Suppressor macrophage treated with lipopolysaccharide for 1 hour (primary cell): Measurements from ENCODE around the gene NELL1.

ENCODE experiments used
- DNase-seq, 3 donors: peaks; one replicate each; pipeline ENCODE4 v3.0.0-alpha.2; 2020 to 2022

Gene NELL1

DNA sequence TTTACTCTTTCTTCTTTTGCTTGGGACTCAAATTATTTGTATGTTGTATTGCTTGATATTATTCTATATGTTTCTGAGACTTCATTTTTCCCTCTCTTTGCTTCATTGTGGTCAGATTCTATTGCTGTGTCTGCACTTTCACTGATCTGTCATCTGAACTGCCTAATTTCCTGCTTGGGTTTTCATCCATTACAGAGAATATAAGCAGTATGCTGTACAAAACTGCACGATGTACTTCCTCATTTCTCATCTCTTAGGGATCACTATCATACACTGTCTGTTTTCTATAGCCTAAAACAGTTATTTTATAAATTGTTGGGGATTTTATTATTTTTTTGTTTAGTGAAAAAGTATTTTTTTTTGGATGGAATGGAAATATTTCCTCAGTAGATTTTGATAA lies 786.8 kb downstream of the NELL1 start:
- peak in 1 of 3 donors; percentile 42 for DNase-seq

DNA sequence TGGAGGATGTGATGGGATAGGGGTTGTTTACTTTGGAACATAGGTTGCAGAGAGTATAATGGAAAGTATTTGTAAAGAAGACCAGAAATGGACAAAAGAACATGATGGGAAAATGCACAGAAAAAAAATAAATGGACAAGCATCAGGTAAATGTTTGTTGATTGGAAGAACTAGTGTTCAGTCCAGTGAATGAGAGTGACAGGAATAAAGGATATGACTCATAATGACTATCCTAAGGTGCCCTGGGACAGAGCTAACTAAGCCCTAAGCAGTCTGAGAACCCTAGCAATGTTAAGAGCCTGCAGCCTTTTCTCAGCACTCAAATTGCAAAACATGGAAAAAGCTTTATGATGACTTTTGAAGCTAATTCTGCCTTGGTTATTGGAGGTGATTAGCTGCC lies 790.7 kb downstream of the NELL1 start:
- DNase-seq, result no peak

DNA sequence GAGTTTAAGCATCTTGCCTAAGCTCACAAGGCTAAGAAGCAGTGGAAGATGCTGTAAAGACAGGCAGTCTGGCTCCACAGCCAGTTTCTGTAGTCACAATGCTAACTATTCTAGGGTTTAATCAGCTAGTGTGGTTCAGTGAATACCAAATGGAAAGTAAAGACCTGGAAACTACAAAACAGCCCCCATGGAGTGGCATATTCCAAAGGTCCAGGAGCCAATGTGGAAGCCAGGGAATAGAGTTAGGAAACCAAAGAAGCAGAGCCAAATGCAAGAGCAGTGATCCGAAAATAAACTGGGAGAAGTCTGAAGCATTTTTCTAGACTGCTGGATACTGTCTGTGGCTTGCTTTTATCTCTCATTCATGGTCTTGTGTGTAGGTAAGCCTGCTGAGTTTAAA lies 792.3 kb downstream of the NELL1 start:
- no peak for DNase-seq

DNA sequence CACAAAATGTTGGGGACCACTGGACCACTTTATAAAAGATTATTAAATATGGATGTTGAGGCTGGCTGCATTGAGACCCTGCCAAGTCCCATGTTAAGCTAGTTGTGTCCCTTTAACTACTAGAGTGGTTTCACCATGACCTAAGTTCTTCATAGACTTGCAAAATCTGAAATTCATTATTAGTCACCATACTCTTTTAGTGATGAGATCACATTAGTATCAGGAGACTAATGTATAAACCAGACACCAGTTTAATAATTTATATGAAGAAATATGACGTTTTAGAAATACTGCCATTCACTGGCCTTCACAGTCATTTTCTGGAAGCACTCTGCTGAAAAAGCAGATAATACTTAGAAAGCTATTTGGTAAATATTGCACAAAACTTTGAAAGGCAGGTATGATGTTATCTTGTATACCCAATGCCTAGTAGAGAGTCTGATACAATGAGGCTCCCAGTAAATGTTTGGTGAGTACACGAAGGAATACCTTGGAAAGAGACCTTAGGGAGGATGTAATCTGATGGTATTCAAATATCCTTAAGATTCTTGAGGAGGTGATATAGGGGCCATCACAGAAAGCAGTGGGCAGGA lies 795.3 kb downstream of the NELL1 start:
- peak in 1 of 3 donors; percentile 26 for DNase-seq

DNA sequence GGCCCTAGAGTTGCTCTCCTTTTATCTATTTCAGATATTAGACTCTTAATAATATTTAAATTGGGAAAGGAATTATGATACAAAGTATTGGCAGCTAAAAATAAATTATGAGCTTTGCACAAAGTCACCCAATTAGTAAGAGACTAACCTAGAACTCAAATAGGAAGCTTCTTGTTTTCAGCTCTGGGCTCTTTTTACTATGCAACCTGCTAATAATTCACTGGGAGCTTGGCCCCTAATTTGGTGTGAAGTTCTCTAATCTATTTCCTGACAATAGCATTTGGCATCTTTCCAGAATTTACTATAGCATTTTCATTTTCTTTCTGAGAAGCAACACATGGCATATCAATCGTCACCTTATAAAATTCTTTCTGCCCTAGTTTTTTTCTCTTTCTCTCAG lies 795.8 kb downstream of the NELL1 start:
- DNase-seq, result no peak

DNA sequence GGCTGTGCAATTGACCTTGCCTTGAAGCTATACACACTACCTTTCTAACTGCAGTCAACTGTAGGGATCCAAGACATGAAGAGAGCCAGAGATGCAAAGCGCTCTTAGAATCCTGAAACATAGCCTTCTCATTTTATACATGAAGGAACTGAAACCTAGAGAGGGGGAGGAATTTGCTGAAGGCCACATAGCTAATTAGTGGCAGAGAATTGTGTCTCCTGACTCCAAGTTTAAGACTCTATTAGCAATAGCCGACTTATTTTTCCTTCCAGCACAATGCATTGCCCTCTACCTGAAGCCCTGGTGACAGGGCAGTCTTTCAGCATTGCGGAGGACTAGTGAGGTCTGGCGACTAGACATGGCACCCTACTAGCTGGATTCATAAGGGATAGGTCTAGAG lies 796.5 kb downstream of the NELL1 start:
- DNase-seq, result no peak

DNA sequence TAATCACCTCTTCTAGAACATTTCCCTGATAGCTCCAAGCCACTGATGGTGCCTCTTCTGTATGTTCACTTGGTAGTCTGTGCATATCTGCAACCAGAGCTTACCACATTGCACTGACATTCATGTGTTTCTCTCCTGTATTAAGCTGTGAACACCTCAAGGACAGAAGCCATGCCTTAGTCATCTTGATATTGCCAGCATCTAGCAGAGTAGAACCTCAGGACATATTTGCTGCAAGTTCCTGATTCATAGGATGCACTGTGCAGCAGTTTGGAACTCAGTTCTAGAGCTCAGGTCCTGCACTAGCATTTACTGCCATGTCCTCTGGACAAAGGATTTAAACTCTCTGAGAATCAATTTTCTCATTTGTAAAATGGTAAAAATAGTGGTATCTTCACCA lies 801.1 kb downstream of the NELL1 start:
- DNase-seq, result no peak

DNA sequence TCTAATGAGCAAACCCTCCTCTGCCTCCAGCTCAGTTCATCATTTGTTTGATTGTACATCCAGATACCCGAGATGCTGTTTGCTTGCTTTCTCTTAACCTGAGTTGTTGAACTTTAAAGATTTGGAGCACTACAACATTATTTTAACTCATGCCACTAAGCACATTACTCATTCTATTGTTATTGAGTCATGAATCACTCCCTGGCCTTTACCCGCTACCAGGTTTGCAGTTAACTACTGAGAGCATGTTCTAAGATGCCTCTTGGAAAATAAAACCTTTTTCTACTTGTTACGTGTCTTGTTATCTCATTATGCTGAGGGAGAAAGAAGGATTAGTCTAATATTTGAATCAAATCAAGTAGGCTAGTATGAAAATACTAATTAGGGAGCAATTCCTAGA lies 802.9 kb downstream of the NELL1 start:
- no peak for DNase-seq

DNA sequence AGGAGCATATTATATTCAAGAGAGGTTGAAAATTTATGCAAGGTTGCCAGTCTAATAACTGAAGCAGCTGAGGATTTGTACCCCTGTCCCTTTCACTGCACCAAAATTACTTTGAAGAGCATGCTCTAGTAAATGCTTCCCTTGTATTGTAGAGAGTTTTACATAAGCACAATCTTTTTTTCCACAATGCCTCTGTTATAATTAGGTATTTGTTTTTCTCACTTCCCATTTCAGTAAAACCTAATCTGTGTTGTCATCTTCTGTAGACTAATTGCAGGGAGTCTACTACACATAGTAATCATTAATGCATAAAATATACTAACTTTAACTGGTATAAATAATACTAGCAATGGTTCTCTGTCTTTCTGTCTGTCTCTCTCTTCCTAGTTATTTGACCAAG lies 805.1 kb downstream of the NELL1 start:
- DNase-seq, result no peak

DNA sequence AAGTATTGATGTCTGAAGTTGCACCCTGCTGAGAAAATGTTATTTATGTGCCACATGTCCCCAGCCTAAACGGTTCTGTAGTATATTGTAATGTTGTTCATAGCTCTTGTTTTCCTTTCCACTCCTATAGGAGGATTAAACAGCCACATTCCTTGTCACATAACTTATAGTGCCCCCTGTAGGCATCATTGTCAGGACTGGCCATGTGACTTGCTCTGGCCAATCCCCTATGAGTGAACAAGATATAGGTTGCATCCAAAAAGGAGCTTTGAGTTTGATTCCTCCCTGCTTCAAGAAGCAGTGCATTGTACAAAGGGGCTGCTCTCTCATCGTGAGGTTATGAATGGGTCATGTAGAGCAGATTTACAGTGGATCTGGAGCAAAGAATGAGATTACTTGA lies 805.9 kb downstream of the NELL1 start:
- no peak for DNase-seq

DNA sequence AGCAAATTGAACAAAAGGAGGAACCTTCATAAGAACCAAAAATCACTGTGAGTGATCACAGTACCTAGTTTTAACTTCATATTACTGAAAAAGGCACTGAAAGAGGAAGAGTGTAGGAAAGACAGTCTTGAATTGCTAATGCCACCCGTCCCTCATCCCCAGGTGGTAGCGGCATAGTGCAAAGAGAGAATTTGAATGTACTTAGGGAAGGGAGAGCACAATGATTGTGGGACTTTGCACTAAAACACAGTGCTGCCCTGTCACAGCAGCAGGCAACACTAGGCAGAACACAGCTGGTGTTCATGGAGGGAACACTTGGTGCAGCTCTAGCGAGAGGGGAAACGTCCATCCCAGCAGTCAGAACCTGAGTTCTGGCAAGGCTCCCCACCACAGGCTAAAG lies 807.2 kb downstream of the NELL1 start:
- DNase-seq, result no peak

DNA sequence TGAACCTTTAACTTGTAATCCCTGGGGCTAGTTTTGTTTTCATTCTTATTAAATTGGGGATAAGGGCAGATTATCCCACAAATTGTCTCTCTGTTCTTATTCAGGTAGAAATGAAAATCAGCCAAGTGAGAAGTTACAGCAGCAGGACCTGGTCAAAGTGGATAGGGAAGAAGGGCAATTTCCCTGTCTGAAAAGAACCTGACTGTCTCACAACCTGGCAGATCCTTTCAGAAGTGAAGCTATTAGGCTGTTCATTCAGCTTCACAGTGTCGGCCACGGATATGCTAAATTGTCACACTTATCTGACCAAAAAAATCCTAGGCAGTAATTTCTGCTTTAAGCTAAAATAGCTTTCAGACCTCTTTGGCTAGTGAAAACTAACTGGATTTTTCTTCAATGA lies 810.9 kb downstream of the NELL1 start:
- no peak for DNase-seq

DNA sequence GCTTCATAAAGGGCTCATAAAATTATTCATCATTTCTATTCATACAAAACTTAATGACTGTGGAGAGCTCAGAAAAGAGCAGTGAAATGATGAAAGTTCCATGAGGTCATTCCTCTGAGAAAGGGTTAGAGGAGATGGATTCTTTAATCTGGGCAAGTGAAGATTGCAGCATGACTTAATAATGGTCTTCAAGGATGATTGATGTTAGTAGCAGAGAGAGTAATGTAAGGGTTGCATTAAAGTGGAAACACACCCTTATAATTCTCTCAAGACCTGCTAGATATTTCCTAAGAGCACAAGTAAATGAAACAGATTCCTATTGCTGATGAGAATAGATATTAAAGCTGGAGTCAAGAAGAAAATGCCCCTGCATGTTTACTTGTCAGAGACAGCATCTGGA lies 811.9 kb downstream of the NELL1 start:
- DNase-seq, result no peak

DNA sequence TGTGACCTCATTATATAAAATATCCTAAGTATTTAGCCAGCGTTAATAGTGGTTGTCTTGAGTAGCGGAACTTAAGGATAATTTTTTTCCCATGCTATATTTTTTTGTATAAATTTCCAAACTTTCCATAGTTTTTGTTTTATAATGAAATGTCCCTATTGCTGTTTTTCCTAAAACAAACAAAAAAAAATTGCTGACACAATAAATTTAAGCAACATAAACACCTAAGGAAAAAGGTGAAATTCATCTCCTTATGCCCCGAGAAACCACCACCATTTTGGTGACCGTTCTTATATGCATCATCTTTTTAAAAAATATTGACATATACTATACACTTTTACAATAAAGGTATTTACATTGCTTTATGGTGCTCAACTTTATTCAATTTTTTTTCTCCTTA lies 814.7 kb downstream of the NELL1 start:
- no peak for DNase-seq

DNA sequence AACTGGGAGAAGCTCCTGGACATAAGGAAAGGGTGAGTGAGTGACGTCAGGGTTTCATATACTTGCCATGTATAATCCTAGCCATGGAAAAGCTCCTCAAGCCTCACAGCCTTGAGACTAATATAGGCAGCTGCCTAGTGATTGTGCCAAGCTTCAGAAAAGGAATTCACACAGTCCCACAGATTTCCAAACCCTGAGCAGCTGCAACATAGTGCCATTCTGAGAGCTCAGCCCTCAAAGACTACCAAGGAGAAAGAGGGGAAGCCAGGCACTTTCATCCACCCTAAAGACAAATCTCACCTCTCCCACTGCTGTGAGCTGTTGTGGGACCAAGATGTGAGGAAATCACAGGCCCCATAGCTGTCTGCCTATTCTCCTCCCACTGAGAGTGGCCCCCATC lies 815.6 kb downstream of the NELL1 start:
- DNase-seq, result no peak

DNA sequence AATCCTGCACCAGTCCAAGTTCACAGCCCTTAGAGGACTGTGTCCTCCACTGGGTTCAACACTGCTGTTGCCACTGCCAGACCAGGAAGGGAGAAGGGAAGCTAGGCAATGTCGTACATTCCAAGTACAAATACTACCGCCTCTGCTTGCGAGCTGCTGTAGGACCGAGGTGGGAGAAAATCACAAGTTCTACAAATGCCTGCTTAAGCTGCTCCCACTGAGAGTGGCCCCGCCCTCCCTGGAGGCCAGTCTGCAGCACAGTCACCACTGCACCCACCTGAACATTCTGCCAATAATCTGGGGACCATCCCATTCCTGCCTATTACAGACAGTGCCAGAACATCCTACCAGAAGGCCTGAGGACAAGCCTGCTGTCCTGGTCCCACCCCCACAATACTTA lies 816.0 kb downstream of the NELL1 start:
- no peak for DNase-seq

DNA sequence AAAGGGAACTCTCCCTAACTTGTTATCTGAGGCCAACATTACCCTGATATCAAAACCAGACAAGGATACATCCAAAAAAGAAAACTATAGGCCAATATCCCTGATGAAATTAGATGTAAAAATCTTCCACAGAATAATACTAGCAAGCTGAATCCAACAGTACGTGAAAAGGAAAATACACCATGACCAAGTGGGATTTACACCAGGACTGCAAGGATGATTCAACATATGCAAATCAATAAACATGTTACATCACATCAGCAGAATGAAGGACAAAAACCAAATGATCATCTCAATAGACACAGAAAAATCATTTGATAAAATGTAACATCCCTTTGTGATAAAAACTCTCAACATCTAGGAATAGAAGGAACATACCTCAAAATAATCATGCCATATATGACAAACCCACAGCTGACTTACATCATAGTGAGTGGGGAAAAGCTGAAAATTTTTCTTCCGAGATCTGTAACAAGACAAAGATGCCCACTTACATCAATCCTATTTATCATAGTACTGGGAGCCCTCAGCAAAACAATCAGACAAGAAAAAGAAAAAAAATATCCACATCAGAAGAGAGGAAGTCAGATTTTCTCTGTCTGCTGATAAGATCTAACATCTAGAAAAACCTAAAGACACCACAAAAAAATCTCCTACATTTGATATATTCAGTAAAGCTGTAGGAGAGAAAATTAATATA lies 820.2 kb downstream of the NELL1 start:
- peak; percentile 26 to 53 (median 53) for DNase-seq

DNA sequence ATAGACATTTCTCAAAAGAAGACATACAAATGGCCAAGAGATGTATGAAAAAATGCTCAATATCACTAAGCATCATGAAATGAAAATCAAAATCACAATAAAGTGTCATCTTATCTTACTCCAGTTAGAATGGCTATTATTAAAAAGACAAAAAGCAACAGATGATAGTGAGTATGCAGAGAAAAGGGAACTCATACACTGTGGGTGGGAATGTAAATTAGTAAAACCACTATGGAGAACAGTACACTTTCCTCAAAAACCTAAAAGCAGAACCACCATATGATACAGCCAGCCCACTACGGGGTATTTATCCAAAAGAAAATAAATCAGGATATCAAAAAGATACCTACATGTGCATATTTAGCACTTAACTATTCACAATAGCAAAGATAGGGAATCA lies 823.5 kb downstream of the NELL1 start:
- DNase-seq, result peak; percentile 45 to 69 (median 63)

DNA sequence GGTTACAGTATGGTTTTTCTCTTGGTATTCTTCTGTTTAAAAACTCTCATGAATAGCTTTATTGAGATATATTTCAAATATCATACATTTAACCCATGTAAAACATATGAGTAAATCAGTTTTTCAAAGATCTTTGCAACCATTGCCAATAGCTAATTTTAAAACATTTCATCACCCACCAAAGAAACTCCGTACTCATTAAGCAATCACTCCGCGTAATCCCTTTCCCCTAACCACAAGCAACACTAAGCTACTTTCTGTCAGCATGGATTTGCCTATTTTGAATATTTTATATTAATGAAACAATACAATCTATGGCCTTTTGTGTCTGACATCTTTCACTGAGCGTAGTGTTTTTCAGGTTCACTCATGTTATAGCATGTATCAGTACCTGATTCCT lies 825.6 kb downstream of the NELL1 start:
- DNase-seq, result peak; percentile 43 to 68 (median 67)

DNA sequence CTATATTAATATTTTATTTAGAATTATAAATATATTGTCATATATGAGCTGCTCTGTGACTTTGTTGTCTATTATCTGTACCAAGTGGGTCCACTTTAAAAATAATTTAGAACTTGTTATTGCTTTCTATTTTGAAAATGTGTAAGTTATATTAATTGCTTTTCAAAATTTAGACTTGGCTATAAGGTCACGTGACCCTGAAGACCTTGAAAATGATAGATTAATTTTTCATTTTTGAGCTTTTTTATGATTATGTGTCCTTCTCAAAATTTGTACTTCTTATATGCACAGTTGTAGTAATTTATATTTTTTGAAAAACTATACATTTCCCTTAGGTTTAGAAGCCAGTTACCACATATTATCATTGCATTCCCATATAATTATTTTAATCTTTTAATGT lies 826.5 kb downstream of the NELL1 start:
- no peak for DNase-seq

DNA sequence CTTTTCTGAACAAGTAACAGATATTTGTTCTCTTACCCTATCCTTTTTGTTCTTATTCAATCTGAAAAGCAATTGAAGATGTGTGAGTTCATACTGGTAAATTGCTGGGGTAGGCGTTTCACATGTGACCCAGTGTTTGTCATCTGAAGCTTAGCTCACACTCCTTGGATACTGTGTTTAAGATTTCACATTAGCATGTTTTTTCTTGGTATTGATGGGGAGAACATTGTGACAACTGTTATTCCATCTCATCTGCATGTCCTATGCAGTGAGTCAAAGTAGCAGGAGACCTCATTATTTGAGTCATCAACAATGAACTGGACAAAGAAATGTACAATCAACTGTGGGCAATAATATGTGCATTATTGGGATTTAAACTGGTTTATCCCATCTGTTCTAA lies 831.9 kb downstream of the NELL1 start:
- peak in 1 of 3 donors; percentile 2 for DNase-seq

DNA sequence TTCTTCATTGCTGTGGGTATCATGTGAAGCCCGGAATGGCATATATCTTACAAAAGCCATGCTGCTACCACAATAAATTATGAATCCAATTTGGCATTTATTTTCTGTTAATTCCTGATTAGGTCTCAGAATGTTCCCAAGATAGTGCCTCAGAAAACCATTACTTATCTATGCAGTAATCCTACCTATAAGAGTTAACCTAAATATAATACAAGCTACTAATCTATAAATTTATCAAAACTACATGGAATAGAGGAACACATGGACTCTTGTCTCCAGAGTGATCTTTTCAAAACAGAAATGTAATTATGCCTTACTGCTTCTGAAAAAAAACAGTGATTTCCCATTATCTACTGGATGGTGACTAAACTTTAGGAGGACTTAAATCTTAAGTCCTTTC lies 835.7 kb downstream of the NELL1 start:
- no peak for DNase-seq

DNA sequence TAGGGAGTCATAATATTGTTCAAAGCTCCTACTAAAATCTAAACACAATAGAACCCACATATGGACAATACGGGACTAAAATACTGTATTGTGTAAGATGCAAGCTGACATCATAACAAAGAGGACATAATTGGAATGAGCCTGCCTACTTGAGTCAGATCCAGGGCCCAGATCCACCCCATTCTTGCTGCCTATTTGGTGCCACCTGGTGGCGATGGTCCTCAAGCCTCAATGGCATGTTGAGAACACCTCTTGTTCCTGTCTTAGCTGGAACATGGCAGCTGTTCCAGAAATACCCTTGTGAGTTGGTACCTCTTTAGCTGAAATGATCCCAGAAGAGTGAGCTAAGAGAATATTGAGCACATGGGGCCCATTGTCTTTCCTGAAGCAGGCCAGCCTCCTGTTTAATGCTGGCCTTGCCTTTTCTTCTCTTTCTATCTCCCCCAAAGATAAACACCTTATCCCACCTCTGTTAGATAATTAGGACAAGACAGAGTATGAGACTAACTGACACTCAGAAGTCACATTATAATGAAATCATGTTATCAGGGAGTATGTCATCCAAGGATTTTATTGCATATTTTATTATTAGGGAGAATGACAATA lies 842.6 kb downstream of the NELL1 start:
- peak; percentile 86 to 91 (median 91) for DNase-seq

DNA sequence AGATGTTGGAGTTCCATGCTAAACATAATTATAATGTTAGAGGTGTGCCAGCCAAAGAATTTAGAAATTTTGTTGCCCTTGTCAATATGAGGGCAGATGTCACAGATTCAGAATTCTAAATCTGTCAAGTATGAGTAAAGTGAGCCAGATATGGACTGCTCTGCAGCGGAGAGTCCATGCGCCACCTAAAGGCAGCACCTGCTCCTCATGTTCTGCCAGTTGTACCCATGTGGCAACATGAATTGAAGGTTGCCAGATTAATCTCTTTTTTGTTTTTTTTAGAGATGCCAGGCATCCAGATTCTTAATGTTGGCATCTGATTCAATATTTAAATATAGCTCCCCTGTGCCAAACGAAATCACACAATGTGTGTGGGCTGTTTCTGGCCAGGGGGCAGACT lies 844.9 kb downstream of the NELL1 start:
- peak in 1 of 3 donors; percentile 21 for DNase-seq

DNA sequence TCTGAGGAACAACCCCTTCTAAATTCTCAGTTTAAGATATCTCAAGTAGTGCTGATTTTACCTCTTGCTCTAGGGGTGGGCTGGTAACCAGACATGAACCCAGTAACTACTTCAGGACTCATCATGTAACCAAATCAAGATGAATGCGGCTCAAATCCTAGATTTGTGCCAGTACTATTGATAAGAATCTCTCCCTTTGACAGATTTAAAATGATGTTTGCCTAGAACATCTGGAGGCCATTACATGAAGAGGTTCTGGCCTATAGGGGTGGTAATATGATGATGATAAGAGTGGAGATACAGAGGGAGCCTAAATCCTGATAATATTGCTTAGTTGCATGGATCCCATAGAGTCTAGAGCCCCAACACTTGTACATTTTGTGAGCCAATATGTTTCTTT lies 850.9 kb downstream of the NELL1 start:
- DNase-seq, result no peak
